ENCODE measurements around the gene SLC49A3. TPM values are rescaled to one million over a fixed set of nuclear protein-coding genes. Genes with fewer than 3 reads are reported as not detected.

SLC49A3 gene
- total and polyA plus RNA-seq, 2 donors (not counting 1 experiment from before 2014, with no cell fraction given): 0.42 to 5.1 TPM

- H3K4me1 ChIP-seq (ENCODE audit: control insufficient read depth, extremely low read depth, insufficient read depth, low read length): no peaks in the 10 kb centered on the region
- DNase-seq (ENCODE audit: low read depth in 2 of 2): no peak
These were observed 54.4 kb downstream of the SLC49A3 start for GRCh38 chr4:634599-634985.

GRCh38 chr4:633976-634598, 54.9 kb downstream of the SLC49A3 start:
- DNase-seq (ENCODE audit: low read depth in 2 of 2): no peak
- Histone ChIP-seq H2AFZ (ENCODE audit: low read length) (no peak overlapping the region), H3K36me3 (ENCODE audit: control insufficient read depth, insufficient read depth, low read length) (no peaks in the 10 kb centered on the region), H3K4me3 (replicated peaks in 1 of 4; ENCODE audit: control extremely low read depth in 1 of 4, insufficient read depth in 1 of 4, low read depth in 3 of 4, low read length in 4 of 4) (no peak overlapping the region), H3K27me3 (ENCODE audit: control insufficient read depth, insufficient read depth, low read length) (no peaks in the 10 kb centered on the region), H3K9me3 (ENCODE audit: control insufficient read depth, insufficient read depth, low read depth, low read length) (no peaks in the 10 kb centered on the region), H3K9ac (ENCODE audit: insufficient read depth, low read length) (no peak overlapping the region), H3K4me2 (ENCODE audit: extremely low read depth, insufficient read depth, low read length) (no peak overlapping the region), H4K20me1 (ENCODE audit: control insufficient read depth, extremely low read depth, insufficient read depth, low read length) (no peaks in the 10 kb centered on the region), H3K27ac (ENCODE audit: insufficient read depth, low read length) (no peak overlapping the region), H3K79me2 (ENCODE audit: control insufficient read depth, insufficient read depth, low read length) (no peaks in the 10 kb centered on the region), H3K4me1 (ENCODE audit: control insufficient read depth, extremely low read depth, insufficient read depth, low read length) (no peaks in the 10 kb centered on the region)
- TF ChIP-seq EZH2 (IDR thresholded peaks at IDR 0.05; ENCODE audit: low read length, missing control alignments): no peak
- TF ChIP-seq, protein P1, sequence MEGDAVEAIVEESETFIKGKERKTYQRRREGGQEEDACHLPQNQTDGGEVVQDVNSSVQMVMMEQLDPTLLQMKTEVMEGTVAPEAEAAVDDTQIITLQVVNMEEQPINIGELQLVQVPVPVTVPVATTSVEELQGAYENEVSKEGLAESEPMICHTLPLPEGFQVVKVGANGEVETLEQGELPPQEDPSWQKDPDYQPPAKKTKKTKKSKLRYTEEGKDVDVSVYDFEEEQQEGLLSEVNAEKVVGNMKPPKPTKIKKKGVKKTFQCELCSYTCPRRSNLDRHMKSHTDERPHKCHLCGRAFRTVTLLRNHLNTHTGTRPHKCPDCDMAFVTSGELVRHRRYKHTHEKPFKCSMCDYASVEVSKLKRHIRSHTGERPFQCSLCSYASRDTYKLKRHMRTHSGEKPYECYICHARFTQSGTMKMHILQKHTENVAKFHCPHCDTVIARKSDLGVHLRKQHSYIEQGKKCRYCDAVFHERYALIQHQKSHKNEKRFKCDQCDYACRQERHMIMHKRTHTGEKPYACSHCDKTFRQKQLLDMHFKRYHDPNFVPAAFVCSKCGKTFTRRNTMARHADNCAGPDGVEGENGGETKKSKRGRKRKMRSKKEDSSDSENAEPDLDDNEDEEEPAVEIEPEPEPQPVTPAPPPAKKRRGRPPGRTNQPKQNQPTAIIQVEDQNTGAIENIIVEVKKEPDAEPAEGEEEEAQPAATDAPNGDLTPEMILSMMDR (conservative IDR thresholded peaks at IDR 0.05 in 1 of 2, IDR thresholded peaks at IDR 0.05 in 1 of 2; ENCODE audit: low read depth in 1 of 2, low read length in 2 of 2): no peak

More at GRCh38 chr4:634599-634985, 54.4 kb downstream of the SLC49A3 start:
- TF ChIP-seq, protein P1 (conservative IDR thresholded peaks at IDR 0.05 in 1 of 2, IDR thresholded peaks at IDR 0.05 in 1 of 2; ENCODE audit: low read depth in 1 of 2, low read length in 2 of 2): no peak
- TF ChIP-seq EZH2 (IDR thresholded peaks at IDR 0.05; ENCODE audit: low read length, missing control alignments): no peak
- Histone ChIP-seq H3K9me3 (ENCODE audit: control insufficient read depth, insufficient read depth, low read depth, low read length) (no peaks in the 10 kb centered on the region), H2AFZ (ENCODE audit: low read length) (no peak overlapping the region), H3K79me2 (ENCODE audit: control insufficient read depth, insufficient read depth, low read length) (no peaks in the 10 kb centered on the region), H3K27me3 (ENCODE audit: control insufficient read depth, insufficient read depth, low read length) (no peaks in the 10 kb centered on the region), H3K27ac (ENCODE audit: insufficient read depth, low read length) (no peak overlapping the region), H3K9ac (ENCODE audit: insufficient read depth, low read length) (no peak overlapping the region), H3K4me2 (ENCODE audit: extremely low read depth, insufficient read depth, low read length) (no peak overlapping the region), H3K4me3 (replicated peaks in 1 of 4; ENCODE audit: control extremely low read depth in 1 of 4, insufficient read depth in 1 of 4, low read depth in 3 of 4, low read length in 4 of 4) (no peak overlapping the region), H4K20me1 (ENCODE audit: control insufficient read depth, extremely low read depth, insufficient read depth, low read length) (no peaks in the 10 kb centered on the region), H3K36me3 (ENCODE audit: control insufficient read depth, insufficient read depth, low read length) (no peaks in the 10 kb centered on the region)

GRCh38 chr4:633406-633805, 55.5 kb downstream of the SLC49A3 start:
- no peaks in the 10 kb centered on the region for H3K36me3 ChIP-seq (ENCODE audit: control insufficient read depth, insufficient read depth, low read length)
- no peak overlapping the region for H3K9ac ChIP-seq (ENCODE audit: insufficient read depth, low read length)
- H3K79me2 ChIP-seq (ENCODE audit: control insufficient read depth, insufficient read depth, low read length): no peaks in the 10 kb centered on the region
- no peak overlapping the region for H3K27ac ChIP-seq (ENCODE audit: insufficient read depth, low read length)
- H3K4me2 ChIP-seq (ENCODE audit: extremely low read depth, insufficient read depth, low read length): no peak overlapping the region
- no peak for DNase-seq (ENCODE audit: low read depth in 2 of 2)
- no peaks in the 10 kb centered on the region for H3K4me1 ChIP-seq (ENCODE audit: control insufficient read depth, extremely low read depth, insufficient read depth, low read length)
- H3K4me3 ChIP-seq (replicated peaks in 1 of 4; ENCODE audit: control extremely low read depth in 1 of 4, insufficient read depth in 1 of 4, low read depth in 3 of 4, low read length in 4 of 4): no peak overlapping the region
- no peak overlapping the region for H2AFZ ChIP-seq (ENCODE audit: low read length)
- no peaks in the 10 kb centered on the region for H3K27me3 ChIP-seq (ENCODE audit: control insufficient read depth, insufficient read depth, low read length)
- TF ChIP-seq, protein P1 (conservative IDR thresholded peaks at IDR 0.05 in 1 of 2, IDR thresholded peaks at IDR 0.05 in 1 of 2; ENCODE audit: low read depth in 1 of 2, low read length in 2 of 2): no peak
- no peak for TF ChIP-seq EZH2 (IDR thresholded peaks at IDR 0.05; ENCODE audit: low read length, missing control alignments)
- H3K9me3 ChIP-seq (ENCODE audit: control insufficient read depth, insufficient read depth, low read depth, low read length): no peaks in the 10 kb centered on the region
- H4K20me1 ChIP-seq (ENCODE audit: control insufficient read depth, extremely low read depth, insufficient read depth, low read length): no peaks in the 10 kb centered on the region
